ENCODE results near the gene OTUB1. TPM values are rescaled to one million over a fixed set of nuclear protein-coding genes. Genes with fewer than 3 reads are reported as not detected.

Gene OTUB1
- total and polyA plus RNA-seq, 2 experiments from 2014 or later, result 49.9 to 152 TPM

- Histone ChIP-seq H3K36me3 (replicated peaks; ENCODE audit: insufficient read depth, low read depth) (no peaks in the 10 kb centered on the region), H3K9me3 (ENCODE audit: low read depth) (no peaks in the 10 kb centered on the region), H3K4me2 (no peak overlapping the region), H3K27ac (no peak overlapping the region), H3K4me3 (no peak overlapping the region), H4K20me1 (ENCODE audit: insufficient read depth, poor library complexity, severe bottlenecking) (peaks cover 26% of the 10 kb centered on the region), H3K9me2 (replicated peaks; ENCODE audit: insufficient read depth) (no peaks in the 10 kb centered on the region), H3K79me2 (no peaks in the 10 kb centered on the region), H2AFZ (no peak overlapping the region), H3K4me1 (ENCODE audit: insufficient read depth) (peaks cover 30% of the 10 kb centered on the region), H3K27me3 (no peaks in the 10 kb centered on the region)
- no peak for DNase-seq (ENCODE audit: low spot score)
- no peak for TF ChIP-seq EZH2phosphoT487 (IDR thresholded peaks at IDR 0.05; ENCODE audit: low read depth, severe bottlenecking, unreplicated experiment)
- WGBS (ENCODE audit: low lambda C conversion rate, missing lambda C conversion rate), result 96% methylated on average over 24 of the region's 27 CpGs
Observed at GRCh38 chr11:63997104-63997700, 11.0 kb downstream of the OTUB1 start.

GRCh38 chr11:63997801-63998337 is 11.6 kb downstream of the OTUB1 start:
- Histone ChIP-seq H2AFZ (no peak overlapping the region), H3K27ac (no peak overlapping the region), H3K27me3 (no peaks in the 10 kb centered on the region), H3K4me1 (ENCODE audit: insufficient read depth) (peaks cover 34% of the 10 kb centered on the region), H3K36me3 (replicated peaks; ENCODE audit: insufficient read depth, low read depth) (no peaks in the 10 kb centered on the region), H4K20me1 (ENCODE audit: insufficient read depth, poor library complexity, severe bottlenecking) (peaks cover 23% of the 10 kb centered on the region), H3K9me2 (replicated peaks; ENCODE audit: insufficient read depth) (no peaks in the 10 kb centered on the region), H3K4me3 (no peak overlapping the region), H3K79me2 (no peaks in the 10 kb centered on the region), H3K9me3 (ENCODE audit: low read depth) (no peaks in the 10 kb centered on the region), H3K4me2 (no peak overlapping the region)
- DNase-seq (ENCODE audit: low spot score), result no peak
- TF ChIP-seq EZH2 (IDR thresholded peaks at IDR 0.05; ENCODE audit: borderline replicate concordance) (no peak), CTCF (IDR thresholded peaks at IDR 0.05; ENCODE audit: poor library complexity) (no peak), EZH2phosphoT487 (IDR thresholded peaks at IDR 0.05; ENCODE audit: low read depth, severe bottlenecking, unreplicated experiment) (no peak)
- 84% methylated on average over 7 of the region's 11 CpGs for WGBS (ENCODE audit: low lambda C conversion rate, missing lambda C conversion rate)

GRCh38 chr11:63998558-63999348 is 12.5 kb downstream of the OTUB1 start:
- H3K36me3 ChIP-seq (replicated peaks; ENCODE audit: insufficient read depth, low read depth), result no peaks in the 10 kb centered on the region
- peaks cover 23% of the 10 kb centered on the region for H4K20me1 ChIP-seq (ENCODE audit: insufficient read depth, poor library complexity, severe bottlenecking)
- no peaks in the 10 kb centered on the region for H3K79me2 ChIP-seq
- H3K27me3 ChIP-seq, result no peaks in the 10 kb centered on the region
- 63% methylated on average over 24 of the region's 54 CpGs for WGBS (ENCODE audit: low lambda C conversion rate, missing lambda C conversion rate)
- no peak for TF ChIP-seq EZH2phosphoT487 (IDR thresholded peaks at IDR 0.05; ENCODE audit: low read depth, severe bottlenecking, unreplicated experiment)
- TF ChIP-seq CTCF (IDR thresholded peaks at IDR 0.05; ENCODE audit: poor library complexity), result no peak
- TF ChIP-seq EZH2 (IDR thresholded peaks at IDR 0.05; ENCODE audit: borderline replicate concordance), result no peak
- H3K27ac ChIP-seq, result no peak overlapping the region
- DNase-seq (ENCODE audit: low spot score), result no peak
- no peaks in the 10 kb centered on the region for H3K9me2 ChIP-seq (replicated peaks; ENCODE audit: insufficient read depth)
- H3K4me3 ChIP-seq, result no peak overlapping the region
- no peaks in the 10 kb centered on the region for H3K9me3 ChIP-seq (ENCODE audit: low read depth)
- H3K4me2 ChIP-seq, result peak overlapping the region; percentile 90
- peaks cover 34% of the 10 kb centered on the region for H3K4me1 ChIP-seq (ENCODE audit: insufficient read depth)
- no peak overlapping the region for H2AFZ ChIP-seq
